Measurements from ENCODE around the gene NAA38.

The NAA38 gene, protein sequence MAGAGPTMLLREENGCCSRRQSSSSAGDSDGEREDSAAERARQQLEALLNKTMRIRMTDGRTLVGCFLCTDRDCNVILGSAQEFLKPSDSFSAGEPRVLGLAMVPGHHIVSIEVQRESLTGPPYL

DNA sequence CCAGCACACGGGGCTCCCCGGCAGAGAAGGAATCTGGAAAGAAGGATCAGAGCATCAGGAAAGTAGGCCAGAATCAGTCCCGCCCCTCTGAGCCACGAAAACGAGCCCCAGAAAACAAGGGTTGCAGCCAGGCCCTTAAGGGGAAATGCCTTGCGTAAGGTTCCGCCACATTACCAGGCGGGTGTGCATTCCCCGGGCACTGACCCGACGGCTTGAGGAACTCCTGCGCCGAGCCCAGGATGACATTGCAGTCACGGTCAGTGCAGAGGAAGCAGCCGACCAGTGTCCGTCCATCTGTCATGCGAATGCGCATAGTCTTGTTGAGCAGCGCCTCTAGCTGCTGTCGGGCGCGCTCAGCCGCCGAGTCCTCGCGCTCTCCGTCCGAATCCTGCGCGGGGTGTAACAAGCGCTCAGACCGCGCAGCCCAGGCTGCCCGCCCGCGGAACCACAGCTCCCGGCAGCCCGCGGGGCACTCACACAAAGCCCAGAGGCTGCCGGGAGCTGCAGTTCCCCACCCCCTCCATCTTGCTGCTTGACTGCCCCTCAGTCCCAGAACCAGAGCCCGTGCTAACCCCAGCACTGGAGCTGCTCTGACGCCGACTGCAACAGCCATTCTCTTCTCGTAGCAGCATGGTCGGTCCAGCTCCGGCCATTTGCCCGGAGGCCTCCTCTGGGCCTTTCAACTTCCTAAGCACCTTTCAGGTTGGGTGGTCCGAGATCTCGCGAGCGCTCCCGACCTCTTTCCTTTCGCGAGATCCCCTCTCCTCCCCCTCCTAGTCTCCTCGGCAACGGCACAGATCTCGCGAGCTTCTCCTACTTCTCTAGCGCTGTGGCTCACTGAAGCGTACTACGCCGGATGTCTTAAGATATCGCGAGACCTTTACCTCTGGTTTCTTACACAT, at the start of gene NAA38:
Gene NAA38 (minus strand): TSS at position 749 of the 902 bp plus-strand sequence. CDS start 96 bp downstream, at position 653.
- DNase-seq = peak; percentile 98

- DNase-seq = no peak
Observed at GRCh38 chr17:7903154-7904103, 46.1 kb upstream of the NAA38 start.

DNA sequence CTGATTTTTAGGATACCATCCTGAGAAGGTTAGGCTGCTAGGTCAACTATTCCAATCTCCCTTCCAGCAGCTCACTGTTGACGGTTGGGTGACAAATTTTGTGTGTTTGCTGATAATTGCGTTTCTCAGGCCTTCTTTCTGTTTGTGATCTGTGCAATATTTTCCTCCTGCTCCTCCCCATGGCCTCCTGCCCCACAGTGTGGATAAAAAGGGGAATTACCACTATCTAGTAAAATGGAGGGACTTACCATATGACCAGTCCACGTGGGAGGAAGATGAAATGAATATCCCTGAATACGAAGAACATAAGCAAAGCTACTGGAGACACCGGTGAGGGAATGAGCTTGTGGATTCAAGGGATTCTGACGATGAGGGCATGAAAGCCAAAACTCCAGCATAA, 40.4 kb upstream of the NAA38 start:
- no peak for DNase-seq

DNA sequence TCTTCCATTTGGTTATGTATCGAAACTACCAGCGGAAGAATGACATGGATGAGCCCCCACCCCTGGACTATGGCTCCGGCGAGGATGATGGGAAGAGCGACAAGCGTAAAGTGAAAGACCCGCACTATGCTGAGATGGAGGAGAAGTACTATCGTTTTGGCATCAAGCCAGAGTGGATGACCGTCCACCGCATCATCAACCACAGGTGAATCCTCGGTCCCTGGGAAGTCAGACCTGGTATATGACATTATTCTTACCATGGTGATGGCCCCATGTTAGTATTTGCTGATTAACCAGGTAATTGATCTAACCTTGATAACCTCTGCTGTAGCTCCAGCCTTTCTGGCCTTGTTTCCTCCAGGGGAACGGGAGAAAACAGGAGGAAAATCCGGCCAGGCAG, 39.7 kb upstream of the NAA38 start:
- DNase-seq = no peak

DNA sequence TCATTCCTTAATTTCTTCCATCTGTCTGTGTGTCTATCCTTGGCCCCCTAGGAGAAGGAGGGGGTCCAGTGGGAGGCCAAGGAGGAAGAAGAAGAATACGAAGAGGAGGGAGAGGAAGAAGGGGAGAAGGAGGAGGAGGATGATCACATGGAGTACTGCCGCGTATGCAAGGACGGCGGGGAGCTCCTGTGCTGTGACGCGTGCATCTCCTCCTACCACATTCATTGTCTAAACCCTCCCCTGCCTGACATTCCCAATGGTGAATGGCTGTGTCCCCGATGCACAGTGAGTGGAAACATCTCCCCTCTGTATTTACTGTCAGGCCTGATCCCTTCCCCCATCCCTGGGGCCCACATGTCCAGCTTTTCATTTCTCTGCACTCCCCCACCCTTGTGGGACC, 37.5 kb upstream of the NAA38 start:
- no peak for DNase-seq

DNA sequence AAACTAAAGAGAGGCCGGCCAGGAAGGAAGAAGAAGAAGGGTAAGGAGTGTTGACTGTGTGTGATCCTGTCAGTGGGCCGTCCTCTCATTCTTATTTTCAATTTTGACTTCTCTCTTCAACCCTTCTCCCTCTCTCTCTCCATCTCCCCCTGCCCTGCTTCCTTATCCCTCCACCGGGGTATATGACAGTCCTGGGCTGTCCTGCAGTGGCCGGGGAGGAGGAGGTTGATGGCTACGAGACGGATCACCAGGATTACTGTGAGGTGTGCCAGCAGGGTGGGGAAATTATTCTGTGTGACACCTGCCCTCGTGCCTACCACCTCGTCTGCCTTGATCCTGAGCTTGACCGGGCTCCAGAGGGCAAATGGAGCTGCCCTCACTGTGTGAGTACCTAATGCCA, 36.9 kb upstream of the NAA38 start:
- DNase-seq = no peak

GRCh38 chr17:7893187-7893880, 36.0 kb upstream of the NAA38 start:
- DNase-seq = no peak

DNA sequence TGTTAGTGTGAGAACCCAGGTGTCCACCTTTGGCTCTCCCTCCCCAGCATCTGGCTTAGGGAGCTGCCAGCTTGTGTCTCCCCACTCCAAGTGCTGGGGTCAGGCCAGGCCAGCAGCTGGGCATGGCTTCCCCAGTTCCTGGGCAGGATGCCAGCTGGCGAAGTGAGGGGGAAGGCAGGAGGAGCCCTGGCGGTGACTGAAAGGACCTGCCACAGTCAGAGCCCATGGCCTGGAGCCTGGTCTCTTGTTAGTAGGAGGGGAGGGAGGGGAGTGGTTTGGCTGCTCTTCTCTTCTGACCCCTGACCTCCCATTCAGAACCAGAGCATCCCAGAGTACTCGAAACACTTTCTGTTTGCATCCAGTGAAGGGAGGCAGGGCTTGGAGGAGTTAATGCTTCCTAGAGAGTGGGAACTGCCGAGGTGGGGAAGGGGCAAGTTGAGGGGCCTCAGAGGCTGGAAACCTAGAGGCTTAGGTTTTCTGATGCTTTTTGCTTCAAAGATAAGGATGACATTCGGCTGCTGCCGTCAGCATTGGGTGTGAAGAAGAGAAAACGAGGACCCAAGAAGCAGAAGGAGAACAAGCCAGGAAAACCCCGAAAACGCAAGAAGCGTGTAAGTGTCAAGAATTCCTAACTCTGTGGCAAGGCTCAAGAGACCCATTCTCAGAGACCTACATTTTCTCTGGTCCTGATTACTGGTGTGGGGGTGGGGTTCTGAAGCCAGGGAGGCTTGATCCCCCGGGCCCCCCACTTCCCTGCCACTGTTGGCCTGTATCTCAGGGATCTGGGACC, 32.0 kb upstream of the NAA38 start:
- peak; percentile 98 for DNase-seq

DNA sequence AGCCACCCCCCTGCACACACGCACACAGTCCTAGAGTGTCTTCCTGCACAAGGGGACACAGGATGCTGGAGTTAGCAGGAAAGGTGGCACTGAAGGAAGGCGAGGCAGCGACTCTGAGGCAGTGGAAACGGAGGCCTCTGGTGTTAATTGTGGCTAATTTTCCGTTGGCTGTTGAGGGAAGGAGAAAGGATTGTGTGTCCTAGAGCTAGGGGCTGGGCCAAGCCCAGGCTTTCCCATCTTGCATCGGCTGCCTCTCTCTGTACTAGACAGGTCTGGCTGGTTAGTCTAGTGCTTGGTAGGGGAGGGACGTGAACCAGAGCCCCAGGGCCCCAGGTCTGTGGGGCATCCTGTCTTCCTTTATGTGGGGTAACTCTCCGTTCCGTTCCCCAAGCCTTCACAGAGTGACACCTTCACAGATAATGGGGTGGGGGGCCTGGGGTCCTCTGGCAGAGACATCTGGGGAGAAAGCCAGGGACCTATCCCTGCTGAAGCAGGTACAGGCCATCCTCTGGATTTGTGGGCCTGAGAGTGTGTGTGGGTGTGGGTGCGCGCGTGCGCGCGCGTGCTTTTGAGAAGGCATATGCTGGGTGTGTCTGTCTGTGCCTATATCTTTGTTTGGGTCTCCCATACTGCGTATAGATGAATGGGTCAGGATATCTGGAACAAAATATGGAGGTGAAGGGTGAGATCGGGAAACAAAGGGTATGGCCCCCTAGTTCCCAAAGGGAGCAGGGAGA, 31.0 kb upstream of the NAA38 start, which contains the start of gene CHD3:
Gene CHD3 (plus strand): TSS at position 606 of the 737 bp plus-strand sequence. CDS start 212 bp downstream, outside the sequence.
- peak; percentile 71 for DNase-seq

- DNase-seq = peak; percentile 99
Observed at GRCh38 chr17:7887482-7888183, 30.3 kb upstream of the NAA38 start.

- DNase-seq = no peak
Observed at GRCh38 chr17:7887038-7887481, 29.7 kb upstream of the NAA38 start.

- DNase-seq = peak; percentile 65
Observed at GRCh38 chr17:7886227-7887037, 29.1 kb upstream of the NAA38 start.

DNA sequence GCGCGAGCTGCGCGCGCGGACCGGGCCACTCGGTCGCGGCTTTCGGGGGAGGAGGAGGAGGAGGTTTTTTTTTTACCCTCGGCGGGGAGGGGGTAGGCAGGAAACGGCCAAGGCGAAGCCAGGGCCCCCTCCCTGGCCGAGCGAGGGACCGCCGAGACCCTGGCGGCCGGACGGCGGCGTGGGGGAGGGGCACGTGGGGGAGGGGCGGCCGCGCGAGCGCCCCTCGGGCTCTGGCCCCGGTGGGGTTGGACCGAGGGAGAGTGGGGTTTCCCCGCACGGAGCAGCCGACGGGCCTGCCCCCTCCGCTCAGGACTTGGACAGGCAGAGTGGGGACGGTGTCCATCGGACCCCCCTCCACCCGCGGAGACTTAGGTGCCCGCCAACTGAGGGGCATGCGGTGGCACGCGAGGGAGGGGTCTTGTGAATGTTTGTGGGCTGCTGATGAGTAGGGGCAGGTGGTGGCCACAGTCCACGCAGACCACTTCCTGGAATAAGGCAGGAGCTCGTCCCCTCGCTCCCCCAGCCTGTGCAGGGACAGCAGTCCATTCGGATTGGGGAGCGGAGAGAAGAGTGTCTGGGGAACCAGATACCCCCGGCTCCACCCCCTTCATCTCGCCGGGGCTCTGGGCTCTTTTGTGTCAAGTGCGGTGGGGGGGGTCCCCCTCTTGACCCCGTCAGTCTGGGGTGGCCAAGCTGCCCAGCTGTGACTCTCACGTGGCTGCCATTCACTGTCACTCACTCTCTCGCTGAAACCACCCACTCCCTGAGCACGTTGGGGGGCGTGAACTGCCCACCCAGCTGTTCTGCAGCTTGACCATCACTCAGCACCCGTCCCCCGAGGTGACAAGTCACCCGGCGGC, 28.2 kb upstream of the NAA38 start:
- DNase-seq = peak; percentile 85

DNA sequence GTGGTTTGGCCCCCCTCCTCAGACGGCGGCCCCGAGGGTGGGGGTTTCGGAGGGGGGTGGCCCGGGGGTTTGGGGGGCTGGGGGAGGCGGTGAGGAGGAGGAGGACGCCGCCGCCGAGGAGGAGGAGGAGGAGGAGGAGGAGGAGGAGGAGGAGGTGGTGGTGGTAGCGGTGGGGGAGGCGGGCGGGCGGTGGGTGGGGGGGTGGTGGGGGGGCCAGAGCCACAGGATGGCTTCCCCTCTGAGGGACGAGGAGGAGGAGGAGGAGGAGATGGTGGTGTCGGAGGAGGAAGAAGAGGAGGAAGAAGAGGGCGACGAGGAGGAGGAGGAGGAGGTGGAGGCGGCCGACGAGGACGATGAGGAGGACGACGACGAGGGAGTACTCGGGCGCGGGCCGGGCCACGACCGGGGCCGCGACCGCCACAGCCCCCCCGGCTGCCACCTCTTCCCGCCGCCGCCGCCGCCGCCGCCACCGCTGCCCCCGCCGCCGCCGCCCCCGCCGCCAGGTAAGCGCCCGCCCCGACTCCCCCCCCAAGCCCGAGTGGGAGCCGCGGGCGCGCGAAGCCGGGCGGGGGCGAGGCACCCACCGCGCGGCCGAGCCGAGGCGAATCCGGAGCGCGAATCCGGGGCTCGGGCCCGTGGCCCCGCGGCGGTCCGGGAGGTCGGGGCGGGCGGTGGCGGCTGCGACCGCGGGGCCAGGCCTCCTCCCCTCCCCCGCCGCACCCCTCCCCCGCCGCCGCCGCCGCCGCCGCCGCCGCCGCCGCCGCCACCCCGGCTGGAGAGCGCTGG, 27.4 kb upstream of the NAA38 start:
- peak; percentile 54 for DNase-seq

DNA sequence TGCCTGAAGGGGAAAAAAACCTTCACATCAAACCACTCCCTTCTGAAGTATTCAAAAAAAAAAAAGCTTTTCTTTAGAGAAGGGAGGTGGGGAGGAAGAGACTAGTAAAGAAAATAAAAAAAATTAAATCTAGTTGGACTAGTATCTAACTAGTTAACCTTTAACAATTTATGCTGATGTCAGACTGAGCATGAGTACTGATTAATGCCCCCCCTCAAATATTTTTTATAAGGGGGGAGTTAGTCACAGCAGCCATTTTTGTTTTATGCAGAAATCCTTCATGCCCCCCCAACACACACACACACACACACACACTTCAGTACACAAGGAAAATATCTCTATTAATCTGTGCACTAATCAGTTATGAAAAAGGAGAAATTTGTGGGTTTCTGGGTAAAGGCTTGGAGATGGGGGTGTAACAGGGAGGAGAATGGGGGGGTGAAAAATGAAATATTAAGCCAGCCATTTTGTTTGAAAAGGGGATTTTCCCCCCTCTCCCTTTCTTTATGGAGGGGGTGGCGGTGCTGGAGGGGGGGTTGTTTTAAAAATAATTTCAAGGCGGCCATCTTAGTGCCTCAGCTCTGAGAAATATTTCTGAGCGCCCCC, 26.5 kb upstream of the NAA38 start:
- peak; percentile 27 for DNase-seq

DNA sequence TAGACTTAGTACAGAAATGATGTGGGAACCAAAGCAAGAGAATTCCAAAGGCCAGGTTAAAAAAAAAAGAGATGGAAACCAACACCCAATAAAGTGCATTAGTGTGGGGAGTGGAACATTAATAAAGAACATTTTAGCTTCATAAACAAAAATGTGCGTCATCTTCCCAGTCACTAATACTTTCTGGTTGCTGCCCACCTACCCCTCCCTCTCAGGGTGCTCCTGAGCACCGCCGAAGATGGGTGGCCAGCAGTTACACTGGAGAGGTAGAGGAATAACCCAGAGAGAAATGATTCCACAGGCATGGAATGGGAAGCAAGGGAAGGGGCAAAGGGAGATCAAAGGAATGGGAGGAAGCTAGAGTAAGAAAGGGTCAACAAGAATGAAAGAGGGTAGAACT, 25.3 kb upstream of the NAA38 start:
- peak; percentile 24 for DNase-seq

DNA sequence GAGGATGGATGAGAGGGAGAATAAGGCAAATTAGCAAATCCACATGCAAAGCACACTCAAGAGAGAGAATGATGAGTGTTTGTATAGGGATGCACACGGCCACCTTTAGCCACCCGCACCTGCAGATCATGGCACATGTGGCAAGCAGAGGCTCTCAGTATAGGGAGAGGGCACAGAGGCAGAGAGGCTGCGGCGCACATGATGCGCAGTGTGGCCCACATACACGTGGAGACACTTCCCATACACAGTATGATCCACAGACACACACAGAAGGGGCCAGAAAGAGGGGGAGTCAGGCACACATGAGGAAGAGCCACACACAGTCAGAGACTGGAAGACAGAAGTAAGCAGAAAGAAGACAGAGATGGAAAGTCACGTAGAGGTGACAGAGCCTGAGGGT, 24.7 kb upstream of the NAA38 start:
- DNase-seq = peak; percentile 59
